HG03571 (cell line): Measurements from ENCODE around the gene EML5.
A peak's percentile ranks its signal among the peaks of the same experiment; 100 is the strongest.
"Not testable (repeated sequence)": the region's sequence is repeated elsewhere in the genome, so short reads cannot be mapped to it uniquely, and the experiment has no call there.

Experiments used
- ATAC-seq: cut with Tn5 transposase; IDR thresholded peaks from one replicate; pipeline ENCODE4 v1.9.1; 2021; ENCODE audit not compliant: unreplicated experiment

Gene EML5

GRCh38 chr14:88792473-88793258 lies at the start of gene EML5:
Gene EML5 (minus strand): TSS chr14:88792953. CDS start chr14:88792503, 450 bp downstream.
- ATAC-seq, result peak; percentile 90

DNA sequence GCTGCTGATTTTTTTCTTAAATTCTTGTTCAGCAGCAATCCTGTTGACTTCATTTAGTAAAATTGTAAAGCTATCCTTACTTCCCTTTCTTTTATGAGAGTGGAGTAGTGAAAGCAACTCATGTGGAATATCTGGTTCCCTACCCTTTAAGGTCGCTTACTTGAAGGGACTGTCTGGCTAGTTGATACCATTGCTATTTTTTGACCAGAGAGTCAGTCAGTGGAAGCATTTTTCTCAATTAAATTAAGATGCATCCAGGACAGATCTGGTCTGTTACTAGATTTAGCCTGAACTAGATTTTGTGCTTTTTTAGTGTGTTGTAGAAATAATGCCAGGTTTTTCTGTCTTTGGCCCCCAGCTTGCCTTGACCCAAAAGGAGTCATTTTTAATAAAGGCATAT lies 49.7 kb upstream of the EML5 start:
- no peak for ATAC-seq

- no peak for ATAC-seq
These were observed 49.0 kb upstream of the EML5 start for GRCh38 chr14:88841741-88842140.

GRCh38 chr14:88840926-88841325 lies 48.2 kb upstream of the EML5 start:
- no peak for ATAC-seq

DNA sequence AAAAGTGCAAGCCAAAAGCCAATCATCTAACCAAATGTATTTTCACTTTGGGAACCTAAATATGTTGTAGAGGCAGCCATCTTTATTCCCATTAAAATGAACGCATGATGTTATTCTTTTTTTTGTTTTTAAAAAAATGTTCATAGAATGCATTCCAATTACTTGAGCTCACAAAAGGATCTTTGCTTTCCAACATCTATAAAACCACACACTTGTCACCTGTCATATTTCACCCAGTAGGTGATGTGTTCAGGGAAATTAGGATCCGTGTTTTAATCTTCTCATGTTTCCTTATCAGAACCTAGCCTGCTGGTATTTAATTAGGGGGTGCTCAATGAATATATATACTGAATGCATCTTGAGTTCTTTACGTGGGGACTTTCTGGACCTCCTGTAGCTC lies 45.3 kb upstream of the EML5 start:
- no peak for ATAC-seq

DNA sequence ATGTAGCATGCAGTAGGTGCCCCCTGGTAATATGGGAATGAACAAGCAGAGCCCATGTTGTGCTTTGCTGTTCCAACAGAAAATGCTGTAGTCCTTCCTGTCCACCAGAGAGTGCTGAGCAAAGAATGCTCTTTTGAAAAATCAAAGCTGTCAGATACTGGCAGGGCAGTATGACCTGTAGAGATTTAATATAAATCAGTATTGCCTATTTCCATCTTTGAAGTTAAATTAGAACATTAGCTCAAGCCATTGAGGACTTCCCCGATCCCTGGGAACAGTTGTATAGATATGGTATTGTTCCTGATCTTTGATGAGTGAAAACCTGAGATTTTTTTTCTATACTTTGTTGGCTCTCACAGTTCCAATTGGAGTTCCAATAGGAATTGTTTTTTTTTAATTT lies 44.7 kb upstream of the EML5 start:
- no peak for ATAC-seq

DNA sequence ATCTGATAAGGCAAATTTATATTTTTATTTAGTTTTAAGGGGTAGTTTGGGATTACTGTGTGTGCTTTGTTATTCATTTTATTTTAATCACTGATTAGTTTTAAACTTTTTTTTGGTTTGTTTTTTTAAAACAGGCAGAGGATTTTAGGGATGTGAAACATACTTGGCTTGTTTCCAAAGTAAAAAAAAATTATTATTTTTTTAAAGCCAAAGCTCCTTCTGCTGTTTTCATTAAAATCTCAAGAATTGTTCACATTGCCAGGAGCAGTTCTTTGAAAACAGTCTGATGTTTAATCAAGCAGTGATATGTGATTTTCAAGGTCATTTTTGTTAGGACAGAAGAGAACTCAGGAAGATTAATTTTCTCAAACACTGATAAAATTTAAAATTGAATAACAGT lies 42.9 kb upstream of the EML5 start:
- ATAC-seq, result no peak

GRCh38 chr14:88834883-88835431 lies 42.2 kb upstream of the EML5 start:
- no peak for ATAC-seq

GRCh38 chr14:88831284-88831683 lies 38.5 kb upstream of the EML5 start:
- ATAC-seq, result no peak

- ATAC-seq, result no peak
These were observed 37.0 kb upstream of the EML5 start for GRCh38 chr14:88829685-88830302.

DNA sequence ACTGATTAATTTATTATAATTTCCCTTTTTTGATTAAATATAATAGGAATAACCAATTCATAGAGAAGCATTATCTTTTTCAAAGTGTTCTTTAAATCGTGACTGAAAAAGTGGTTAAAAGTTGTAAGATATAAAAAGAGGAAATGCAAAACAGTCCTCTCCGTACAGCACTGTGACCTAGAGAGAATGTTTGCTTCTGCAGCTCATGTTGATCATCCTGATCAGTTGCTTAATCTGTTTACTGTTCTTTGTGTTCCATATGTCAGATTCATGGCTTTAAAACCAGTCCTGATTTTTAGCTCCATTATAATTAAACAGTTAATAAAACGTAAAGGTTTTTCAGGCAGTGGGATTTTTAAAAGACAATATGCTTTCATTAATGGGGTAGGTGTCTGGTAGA lies 36.4 kb upstream of the EML5 start:
- ATAC-seq, result no peak

GRCh38 chr14:88825503-88825902 lies 32.8 kb upstream of the EML5 start:
- ATAC-seq, result no peak

DNA sequence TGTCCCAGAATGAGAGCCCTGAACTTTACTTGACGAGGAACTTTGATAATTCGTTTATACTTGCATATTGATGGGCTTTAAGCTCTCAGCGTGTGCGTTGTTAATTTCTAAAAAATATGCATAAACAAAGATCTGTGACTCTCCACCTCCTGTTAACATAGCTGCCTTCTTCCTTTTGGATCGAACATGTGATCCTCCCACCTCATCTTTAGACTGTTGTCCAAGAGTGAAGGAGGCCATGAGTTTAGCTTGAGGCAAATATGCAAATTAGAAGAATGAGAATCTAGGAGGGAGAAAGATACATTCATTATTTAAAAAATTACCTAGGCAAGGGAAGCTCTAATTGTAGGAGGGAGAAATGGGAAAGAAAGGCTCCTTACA lies 32.3 kb upstream of the EML5 start:
- no peak for ATAC-seq

GRCh38 chr14:88824314-88825077 lies 31.7 kb upstream of the EML5 start, which contains the start of gene TTC8:
Gene TTC8 (plus strand): TSS chr14:88824651. CDS start chr14:88824708, 57 bp downstream.
- peak; percentile 99 for ATAC-seq

DNA sequence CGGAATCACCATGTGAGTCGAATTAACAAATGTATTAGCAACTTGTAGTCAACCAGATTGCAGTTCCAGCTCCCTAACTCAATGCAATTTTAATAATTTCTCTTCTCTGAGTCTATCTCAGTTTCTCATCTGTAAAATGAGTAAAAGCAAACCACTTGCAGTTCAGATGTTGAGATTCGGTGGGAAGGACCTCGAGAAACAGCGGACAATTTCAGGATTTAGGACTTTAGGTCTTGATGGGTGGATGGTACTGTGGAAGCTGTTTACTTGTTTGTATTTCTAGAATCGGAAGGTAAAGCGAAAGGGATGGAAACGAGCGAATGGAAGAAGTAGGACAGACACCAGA lies 31.2 kb upstream of the EML5 start:
- ATAC-seq, result no peak

GRCh38 chr14:88821888-88822287 lies 29.1 kb upstream of the EML5 start:
- no peak for ATAC-seq

DNA sequence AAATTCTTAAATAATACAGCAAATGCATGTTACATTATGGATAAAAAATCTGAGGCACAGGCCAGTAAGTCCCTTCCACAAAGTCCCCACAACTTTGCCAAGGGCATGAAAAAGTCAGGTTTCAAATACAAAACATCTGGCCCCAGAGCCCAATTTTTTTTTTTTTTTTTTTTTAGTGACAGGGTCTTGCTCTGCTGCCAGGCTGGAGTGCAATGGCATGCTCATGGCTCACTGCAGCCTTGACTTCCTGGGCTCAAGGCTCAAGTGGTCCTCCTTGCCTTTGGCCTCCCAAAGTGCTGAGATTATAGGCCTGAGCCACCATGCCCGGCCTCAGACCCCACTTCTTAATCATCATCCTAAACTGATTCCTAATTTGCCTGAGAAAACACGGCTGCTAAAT lies 28.6 kb upstream of the EML5 start:
- ATAC-seq, result no peak

DNA sequence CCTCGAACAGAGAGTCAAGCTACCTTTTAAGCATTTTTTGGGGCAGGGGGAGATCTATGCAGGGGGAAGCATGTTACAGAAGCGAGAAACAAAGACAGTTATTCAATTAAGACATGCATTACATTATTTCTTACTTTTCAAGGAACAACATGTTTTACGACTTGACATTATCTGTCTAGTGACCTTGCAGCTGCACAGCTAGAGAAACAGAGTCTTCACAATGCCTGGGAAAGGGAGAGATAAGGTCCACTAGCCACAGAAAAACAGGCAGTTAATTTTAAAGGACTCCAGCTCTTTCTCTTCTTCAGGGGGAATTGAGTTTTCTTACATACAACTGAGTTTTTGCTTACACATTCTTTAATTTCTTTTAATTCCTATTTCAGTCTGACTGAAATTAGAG lies 26.9 kb upstream of the EML5 start:
- not testable (repeated sequence) for ATAC-seq

DNA sequence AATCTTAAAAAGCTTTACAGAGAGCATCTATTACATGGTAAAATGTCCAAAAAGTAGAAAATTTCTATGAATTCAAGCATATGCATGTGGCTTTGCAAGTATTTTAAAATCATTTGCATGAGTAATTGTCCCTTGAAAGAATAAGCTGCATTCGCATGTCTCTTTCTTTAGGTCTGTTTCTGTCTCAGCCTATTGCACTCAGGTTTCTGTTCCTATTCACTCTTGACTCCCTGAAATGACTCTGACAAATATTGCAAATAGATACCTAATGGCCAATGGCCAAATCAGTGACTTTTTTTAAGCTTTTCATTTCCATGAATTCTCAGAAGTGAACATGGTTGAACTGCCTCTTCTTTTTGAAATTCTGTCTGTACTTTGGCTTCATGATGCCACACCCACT lies 25.3 kb upstream of the EML5 start:
- ATAC-seq, result no peak

DNA sequence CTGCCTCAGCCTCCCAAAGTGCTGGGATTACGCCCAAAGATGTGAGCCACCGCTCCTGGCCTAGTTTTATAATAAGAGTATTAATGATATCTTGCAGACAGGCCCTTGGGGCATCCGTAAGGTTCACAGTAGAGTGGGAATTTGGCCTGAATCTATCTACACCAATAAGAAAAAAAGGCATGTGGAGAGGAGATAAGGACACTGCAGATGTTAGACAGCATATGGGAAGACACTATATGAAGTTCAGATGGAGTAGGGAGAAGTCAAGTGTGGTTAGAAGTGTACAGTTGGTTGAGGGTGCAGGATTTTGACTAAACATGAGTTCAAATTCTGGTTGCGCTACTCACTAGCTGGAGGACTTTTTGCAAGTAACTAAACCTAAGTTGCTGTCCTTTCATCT lies 23.2 kb upstream of the EML5 start:
- no peak for ATAC-seq

- ATAC-seq, result no peak
These were observed 15.6 kb upstream of the EML5 start for GRCh38 chr14:88808359-88808758.

- ATAC-seq, result no peak
These were observed 11.7 kb upstream of the EML5 start for GRCh38 chr14:88804477-88804876.
